ENCODE measurements around the gene DHX16. TPM values are rescaled to one million over a fixed set of nuclear protein-coding genes. Genes with fewer than 3 reads are reported as not detected.

DHX16 gene
- total RNA-seq, 1 donor from 2014 or later = 20.6 TPM

GRCh38 chr6:30703821-30704220, 31.0 kb upstream of the DHX16 start:
- ATAC-seq (no peak), DNase-seq (ENCODE audit: missing footprints) (no peak)
- intact Hi-C loops (cut with DNase I) = no loop called here

DNA sequence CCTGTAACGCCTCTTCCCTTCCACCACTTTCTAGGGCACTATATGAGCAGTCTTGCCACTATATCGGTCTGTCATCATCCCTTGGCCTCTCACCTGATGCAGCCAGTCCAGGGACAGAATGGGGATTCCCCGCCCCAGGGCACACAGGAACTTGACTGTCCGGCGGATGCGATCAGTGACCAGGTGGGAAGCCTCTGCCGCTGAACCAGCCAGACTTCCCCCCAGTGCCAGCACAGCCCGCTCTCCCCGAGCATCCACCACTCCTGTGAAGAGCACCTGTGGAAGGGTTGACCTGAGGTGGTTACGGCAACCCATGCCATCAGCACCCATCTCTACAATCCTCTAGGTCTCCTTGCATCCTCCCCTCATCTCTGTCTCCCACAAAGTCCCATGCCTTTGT, 30.2 kb upstream of the DHX16 start:
- no peak for DNase-seq (ENCODE audit: missing footprints)
- intact Hi-C loops (cut with DNase I) = no loop called here
- ATAC-seq = no peak

GRCh38 chr6:30700340-30700739, 27.5 kb upstream of the DHX16 start:
- DNase-seq (ENCODE audit: missing footprints) = no peak
- intact Hi-C loops (cut with DNase I) = no loop called here
- ATAC-seq = peak; percentile 81

DNA sequence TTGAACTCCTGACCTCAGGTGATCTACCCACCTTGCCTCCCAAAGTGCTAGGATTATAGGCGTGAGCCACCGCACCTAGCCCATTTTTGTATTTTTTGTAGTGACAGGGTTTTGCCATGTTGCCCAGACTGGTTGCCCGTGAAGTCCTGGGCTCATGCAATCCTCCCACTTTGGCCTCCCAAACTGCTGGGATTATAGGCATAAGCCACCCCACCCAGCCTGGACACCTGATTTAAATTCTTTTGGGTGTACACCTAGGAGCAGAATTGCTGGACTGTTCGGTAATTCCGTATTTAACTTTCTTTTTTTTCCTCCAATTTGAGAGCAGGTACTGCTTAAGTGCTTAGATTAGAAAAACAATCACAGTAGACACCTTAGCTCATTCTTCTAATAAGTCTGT, 23.6 kb upstream of the DHX16 start:
- intact Hi-C loops (cut with DNase I) = no loop called here
- no peak for DNase-seq (ENCODE audit: missing footprints)

DNA sequence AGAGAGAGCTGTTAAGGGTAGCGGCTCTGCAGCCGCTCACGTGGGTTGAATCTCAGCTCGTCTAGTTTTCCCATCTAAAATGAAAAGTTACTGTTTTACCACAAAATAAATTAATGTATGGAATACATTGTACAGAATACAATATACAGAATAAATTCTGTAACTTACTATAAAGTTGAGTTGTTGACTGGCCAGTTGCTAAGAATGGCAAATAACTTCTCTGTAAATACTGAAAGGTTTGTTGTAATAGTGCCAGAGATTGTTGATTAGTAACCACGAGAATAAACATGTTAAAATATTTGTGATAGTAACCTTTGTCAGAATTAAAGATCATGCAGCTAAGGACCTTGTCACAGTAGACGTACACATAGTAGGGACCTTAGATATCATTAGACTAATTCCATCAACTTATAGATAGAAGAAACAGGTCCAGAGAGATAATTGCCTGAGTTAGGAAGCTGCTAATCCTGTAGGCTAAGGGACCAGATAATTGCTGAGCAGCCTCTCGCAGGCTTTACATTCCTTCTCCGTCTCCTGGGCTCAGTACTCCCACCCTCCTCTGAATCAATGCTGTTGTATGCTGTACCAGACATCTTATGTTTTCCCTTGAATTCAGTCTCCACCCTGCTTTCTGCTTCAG, 18.5 kb upstream of the DHX16 start:
- no peak for ATAC-seq
- intact Hi-C loops (cut with DNase I) = loop anchor here (1.0 kb wide), 1 partner anchor 26 kb away; the partner anchor contains the start of gene MDC1
- DNase-seq (ENCODE audit: missing footprints) = no peak

More for the DNA sequence above, 23.6 kb upstream of the DHX16 start:
- ATAC-seq = no peak

GRCh38 chr6:30690403-30691207, 17.8 kb upstream of the DHX16 start, which contains the start of gene NRM:
TSS of gene NRM (minus strand) at chr6:30690984. CDS start at chr6:30690974, 10 bp downstream.
- DNase-seq (ENCODE audit: missing footprints) (peak; percentile 93), ATAC-seq (peak; percentile 74)
- intact Hi-C loops (cut with DNase I) = loop anchor here (1.0 kb wide), 1 partner anchor 27 kb away; the partner anchor contains the start of gene MDC1

GRCh38 chr6:30689985-30690384, 17.2 kb upstream of the DHX16 start:
- ATAC-seq (no peak), DNase-seq (ENCODE audit: missing footprints) (no peak)
- intact Hi-C loops (cut with DNase I) = no loop called here

DNA sequence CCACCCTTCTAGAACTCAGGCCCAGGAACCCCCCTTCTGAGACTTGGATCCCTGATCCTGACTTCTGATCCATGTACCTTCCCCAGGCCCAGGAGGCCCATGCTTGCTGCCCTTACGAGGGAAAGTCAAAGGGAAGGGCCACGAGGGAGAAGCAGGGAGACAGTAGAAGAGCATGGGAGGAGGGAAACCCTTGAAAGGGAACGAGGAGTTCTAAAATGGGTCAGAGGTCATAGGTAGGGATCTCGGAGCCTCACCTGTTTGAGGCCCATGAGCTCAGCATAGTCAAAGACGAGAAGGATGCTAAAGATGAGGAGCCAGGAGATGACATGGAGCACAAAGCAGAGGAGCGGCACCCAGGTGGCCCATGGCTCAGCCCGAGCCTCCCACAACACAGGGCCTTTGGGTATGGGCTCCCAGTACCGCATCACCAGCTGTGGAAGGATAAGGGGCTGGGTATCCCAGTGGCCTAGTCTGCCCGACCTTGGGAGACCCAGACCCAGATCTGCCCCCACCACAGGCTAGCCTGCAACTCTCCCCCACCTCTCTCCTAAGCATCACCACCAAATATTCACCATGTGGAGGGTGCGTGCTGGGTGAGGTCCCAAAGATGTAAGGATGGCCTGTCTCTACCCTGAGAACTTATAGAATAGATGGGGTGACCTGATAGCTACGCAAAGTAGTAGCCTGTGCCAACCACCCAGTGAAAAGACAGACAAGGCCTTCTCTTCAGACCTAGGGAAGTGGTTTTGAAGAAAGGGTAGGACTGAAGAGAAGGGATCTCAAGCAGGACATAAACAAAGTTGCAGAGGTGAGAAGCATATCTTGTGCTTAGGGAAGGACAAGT, 16.4 kb upstream of the DHX16 start:
- intact Hi-C loops (cut with DNase I) = no loop called here
- ATAC-seq = no peak

DNA sequence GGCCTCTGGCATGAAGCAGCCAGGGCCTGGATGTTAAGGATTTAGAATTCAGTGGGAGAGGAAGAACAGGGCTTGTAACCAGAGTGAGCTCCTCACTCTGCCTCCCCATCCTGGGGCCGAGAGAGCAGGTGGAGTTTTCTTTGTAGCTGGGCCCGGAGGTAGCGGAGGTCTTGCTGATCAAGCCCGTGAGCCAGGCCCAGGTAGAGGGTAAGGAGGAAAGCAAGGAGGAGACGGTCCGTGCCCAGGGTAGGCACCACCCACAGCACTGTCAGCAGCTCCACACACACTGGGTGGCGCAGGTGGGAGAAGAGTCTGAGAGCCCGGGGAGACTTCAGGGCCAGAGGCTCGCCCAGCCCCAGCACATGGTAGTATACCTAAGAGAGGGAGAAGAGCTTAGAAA, 15.8 kb upstream of the DHX16 start:
- DNase-seq (ENCODE audit: missing footprints) (no peak), ATAC-seq (no peak)
- intact Hi-C loops (cut with DNase I) = no loop called here

More for the DNA sequence above, 16.4 kb upstream of the DHX16 start:
- no peak for DNase-seq (ENCODE audit: missing footprints)

- no peak for ATAC-seq
- intact Hi-C loops (cut with DNase I) = no loop called here
- no peak for DNase-seq (ENCODE audit: missing footprints)
These were observed 15.0 kb upstream of the DHX16 start for GRCh38 chr6:30687659-30688431.

GRCh38 chr6:30686908-30687658, 14.3 kb upstream of the DHX16 start:
- intact Hi-C loops (cut with DNase I) = loop anchor here (1.0 kb wide), 1 partner anchor 33 kb away; the partner anchor contains the start of gene TUBB
- peak; percentile 99 for DNase-seq (ENCODE audit: missing footprints)
- peak; percentile 82 for ATAC-seq

DNA sequence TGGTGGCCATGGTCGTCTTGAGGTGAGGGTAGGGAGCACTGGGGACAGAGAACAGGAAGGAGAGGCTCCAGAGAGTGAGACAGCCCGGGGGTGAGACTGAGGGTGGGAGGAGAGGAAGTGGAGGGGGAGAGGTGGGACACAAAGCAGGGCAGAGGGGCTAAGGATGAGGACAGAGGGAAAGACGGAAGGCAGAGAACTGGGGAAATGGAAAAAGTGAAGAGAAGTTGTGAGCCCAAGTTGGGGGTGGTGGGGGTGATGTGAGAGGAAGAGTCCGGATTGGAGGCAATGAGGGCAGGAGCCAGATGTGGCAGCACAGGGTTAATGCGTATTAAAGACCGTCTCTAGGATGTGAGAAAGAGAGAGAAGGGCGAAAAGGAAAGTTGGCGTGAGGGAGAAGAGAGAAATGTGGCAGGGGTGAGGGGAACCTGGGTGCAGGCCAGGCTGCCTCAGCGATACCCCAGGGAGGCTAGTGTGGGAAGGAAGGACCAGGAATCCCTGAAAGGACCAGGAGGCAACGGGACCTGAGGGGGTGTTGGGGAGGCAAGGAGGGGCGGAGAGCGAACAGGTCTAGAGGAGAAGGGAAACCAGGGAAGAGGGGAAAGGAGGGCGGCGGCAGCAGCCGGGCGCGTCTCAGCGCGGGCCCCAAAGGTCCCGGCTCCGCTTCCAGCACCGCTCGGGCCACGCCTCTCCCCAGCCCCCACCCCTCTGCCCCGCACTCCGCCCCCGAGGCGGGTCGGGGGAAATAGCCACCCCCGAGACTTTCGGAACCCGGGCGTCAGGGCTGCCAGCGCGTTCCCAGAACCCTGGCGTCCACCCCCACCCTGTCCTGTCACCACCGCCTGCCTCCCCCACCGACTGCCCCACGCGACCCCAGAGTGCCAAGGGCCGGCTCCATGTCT, 13.5 kb upstream of the DHX16 start, which contains the start of gene PPP1R18:
TSS of gene PPP1R18 (minus strand) at position 637 of the 899 bp plus-strand sequence. CDS start at position 10, 627 bp downstream.
- intact Hi-C loops (cut with DNase I) = loop anchor here (1.0 kb wide), 1 partner anchor 34 kb away; the partner anchor contains the start of gene TUBB
- DNase-seq (ENCODE audit: missing footprints) = peak; percentile 93
- peak; percentile 64 for ATAC-seq

DNA sequence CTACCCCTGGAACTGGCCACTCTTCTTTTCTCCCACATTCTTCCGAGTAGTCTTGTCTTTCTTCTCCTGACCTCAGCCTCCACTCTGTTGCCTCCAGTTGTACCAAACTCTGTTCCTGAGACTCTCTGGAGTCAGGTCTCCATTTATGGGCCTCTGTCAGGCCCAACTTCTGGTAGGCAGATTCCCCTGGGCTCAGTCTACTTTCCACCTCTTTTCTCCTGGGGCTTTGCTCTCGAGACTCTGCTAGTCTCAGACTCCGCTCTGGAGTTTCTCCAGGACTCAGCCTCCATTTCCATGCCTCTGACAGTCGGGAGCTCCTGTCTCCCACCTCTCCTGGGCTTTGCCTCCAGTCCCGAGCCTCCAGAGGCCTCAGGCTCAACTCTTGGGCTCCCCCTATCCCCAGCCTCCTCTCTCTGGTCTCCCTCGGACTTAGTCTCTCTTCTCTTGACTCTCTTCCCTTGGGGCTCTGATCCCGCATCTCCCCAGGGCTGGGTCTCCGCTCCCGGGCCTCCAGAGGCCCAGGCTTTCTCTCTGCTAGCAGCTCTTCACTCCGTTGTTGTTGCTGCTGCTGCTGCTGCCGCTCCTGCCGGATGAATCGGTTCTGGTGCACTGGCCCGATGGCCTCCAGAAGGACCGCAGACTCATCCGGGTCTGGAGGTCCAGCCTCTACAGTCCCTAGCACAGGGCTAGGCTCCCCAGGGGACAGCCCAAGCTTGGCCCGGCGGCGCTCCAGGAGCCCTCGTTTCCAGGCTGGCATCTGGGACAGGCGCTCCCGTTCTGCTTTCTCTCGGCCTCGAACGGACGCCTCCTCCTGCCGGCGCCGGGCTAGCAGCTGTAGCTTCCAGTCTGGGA, 12.6 kb upstream of the DHX16 start:
- intact Hi-C loops (cut with DNase I) = loop anchor here (1.0 kb wide), 1 partner anchor 35 kb away; the partner anchor contains the start of gene TUBB
- ATAC-seq (no peak), DNase-seq (ENCODE audit: missing footprints) (no peak)

GRCh38 chr6:30684386-30685156, 11.8 kb upstream of the DHX16 start:
- intact Hi-C loops (cut with DNase I) = no loop called here
- no peak for ATAC-seq
- peak; percentile 83 for DNase-seq (ENCODE audit: missing footprints)

DNA sequence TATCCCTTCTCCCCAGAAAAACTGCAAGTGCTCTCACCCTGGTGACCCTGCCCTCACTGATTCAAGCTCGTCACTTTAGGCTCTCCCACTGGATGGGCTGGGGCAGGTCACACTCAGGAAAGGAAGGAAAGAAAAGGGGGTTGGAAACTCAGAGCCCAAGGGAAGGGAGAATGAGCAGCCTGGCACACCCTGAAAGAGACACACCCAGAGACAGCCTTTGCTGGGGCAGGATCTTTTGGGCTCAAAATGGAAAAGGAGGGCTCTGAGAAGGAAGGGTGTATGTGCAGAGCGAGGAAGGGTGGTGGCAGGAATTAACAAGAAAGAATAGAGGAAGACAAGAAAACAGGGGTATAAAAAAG, 11.2 kb upstream of the DHX16 start:
- intact Hi-C loops (cut with DNase I) = no loop called here
- no peak for ATAC-seq
- no peak for DNase-seq (ENCODE audit: missing footprints)

All from Right ventricle myocardium inferior (tissue), 1 donor.